ENCODE measurements around the gene COL4A2.
"Not testable (repeated sequence)": the region's sequence is repeated elsewhere in the genome, so short reads cannot be mapped to it uniquely, and the experiment has no call there.

The COL4A2 gene

GRCh38 chr13:110479648-110480047 lies 172.6 kb downstream of the COL4A2 start:
- DNase-seq = no peak

- DNase-seq = no peak
These were observed 173.1 kb downstream of the COL4A2 start for GRCh38 chr13:110480161-110480560.

- DNase-seq = no peak
These were observed 176.4 kb downstream of the COL4A2 start for GRCh38 chr13:110483386-110483968.

GRCh38 chr13:110484290-110485048 lies 177.4 kb downstream of the COL4A2 start:
- no peak for DNase-seq

- DNase-seq = no peak
These were observed 178.5 kb downstream of the COL4A2 start for GRCh38 chr13:110485604-110486003.

- no peak for DNase-seq
These were observed 179.1 kb downstream of the COL4A2 start for GRCh38 chr13:110486061-110486715.

- DNase-seq = not testable (repeated sequence)
These were observed 179.8 kb downstream of the COL4A2 start for GRCh38 chr13:110486880-110487279.

GRCh38 chr13:110490009-110490770 lies 183.1 kb downstream of the COL4A2 start:
- no peak for DNase-seq

GRCh38 chr13:110491869-110492678 lies 185.0 kb downstream of the COL4A2 start:
- DNase-seq = no peak

- no peak for DNase-seq
These were observed 185.9 kb downstream of the COL4A2 start for GRCh38 chr13:110492679-110493593.

GRCh38 chr13:110493613-110494012 lies 186.5 kb downstream of the COL4A2 start:
- DNase-seq = no peak

- no peak for DNase-seq
These were observed 188.3 kb downstream of the COL4A2 start for GRCh38 chr13:110495376-110495775.

GRCh38 chr13:110495881-110496280 lies 188.8 kb downstream of the COL4A2 start:
- DNase-seq = no peak

- no peak for DNase-seq
These were observed 189.2 kb downstream of the COL4A2 start for GRCh38 chr13:110496281-110496680.

GRCh38 chr13:110497003-110497402 lies 189.9 kb downstream of the COL4A2 start:
- no peak for DNase-seq

- not testable (repeated sequence) for DNase-seq
These were observed 190.8 kb downstream of the COL4A2 start for GRCh38 chr13:110497896-110498295.

GRCh38 chr13:110498327-110498726 lies 191.2 kb downstream of the COL4A2 start:
- no peak for DNase-seq

GRCh38 chr13:110498765-110499164 lies 191.7 kb downstream of the COL4A2 start:
- DNase-seq = no peak

- DNase-seq = no peak
These were observed 192.7 kb downstream of the COL4A2 start for GRCh38 chr13:110499621-110500281.

GRCh38 chr13:110500341-110500740 lies 193.3 kb downstream of the COL4A2 start:
- DNase-seq = no peak

- DNase-seq = no peak
These were observed 194.1 kb downstream of the COL4A2 start for GRCh38 chr13:110501188-110501587.

Data from activated CD4-positive, alpha-beta T cell treated with anti-CD3 and anti-CD28 coated beads for 48 hours (primary cell).